ENCODE measurements around the gene ACHE. TPM values are rescaled to one million over a fixed set of nuclear protein-coding genes. Genes with fewer than 3 reads are reported as not detected.
"Not testable (repeated sequence)": the region's sequence is repeated elsewhere in the genome, so short reads cannot be mapped to it uniquely, and the experiment has no call there.

The ACHE gene
- 0.09 and 0.21 TPM in 2 replicates for total RNA-seq

- Mint-ChIP-seq H3K27me3 (ENCODE audit: low read depth) (peaks cover 52% of the 10 kb centered on the region), H3K27ac (no peak within 1 kb of the TSS), H3K4me3 (ENCODE audit: low read depth) (peak within 1 kb of the TSS; percentile 63), H3K4me1 (ENCODE audit: low read depth) (peaks cover 10% of the 10 kb centered on the region), H3K9me3 (no peaks in the 10 kb centered on the region), H3K36me3 (ENCODE audit: low read depth) (no peaks in the 10 kb centered on the region)
- intact Hi-C loops (cut with micrococcal nuclease): no loop called here
- no peak for DNase-seq (ENCODE audit: low spot score)
These were observed at the start of gene ACHE for GRCh38 chr7:100895701-100895955. TSS of gene ACHE (minus strand) at chr7:100895888. CDS start at chr7:100894232, 1,656 bp downstream.

DNA sequence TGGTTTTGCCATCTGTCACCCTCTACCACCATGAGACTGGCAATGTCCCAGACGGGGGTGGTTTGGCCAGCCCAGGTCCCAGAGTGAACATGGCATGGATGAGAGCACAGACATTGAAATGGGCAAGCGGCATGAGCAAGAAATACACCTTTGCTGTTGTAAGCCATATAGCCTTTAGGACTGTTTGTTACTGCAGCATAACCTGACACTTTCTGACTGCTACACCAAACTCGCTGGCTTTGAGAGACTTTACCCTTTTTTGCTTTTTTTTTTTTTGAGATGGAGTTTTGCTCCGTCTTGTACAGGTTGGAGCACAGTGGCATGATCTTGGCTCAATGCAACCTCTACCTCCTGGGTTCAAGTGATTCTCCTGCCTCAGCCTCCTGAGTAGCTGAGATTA is 48.5 kb upstream of the ACHE start:
- H3K27me3 Mint-ChIP-seq (ENCODE audit: low read depth): peaks cover 6% of the 10 kb centered on the region
- peaks cover 3% of the 10 kb centered on the region for H3K9me3 Mint-ChIP-seq
- no peaks in the 10 kb centered on the region for H3K4me1 Mint-ChIP-seq (ENCODE audit: low read depth)
- DNase-seq (ENCODE audit: low spot score): no peak
- no peak overlapping the region for H3K4me3 Mint-ChIP-seq (ENCODE audit: low read depth)
- H3K36me3 Mint-ChIP-seq (ENCODE audit: low read depth): no peaks in the 10 kb centered on the region
- H3K27ac Mint-ChIP-seq: no peak overlapping the region
- intact Hi-C loops (cut with micrococcal nuclease): no loop called here

- no peak overlapping the region for H3K4me3 Mint-ChIP-seq (ENCODE audit: low read depth)
- intact Hi-C loops (cut with micrococcal nuclease): no loop called here
- H3K27me3 Mint-ChIP-seq (ENCODE audit: low read depth): peaks cover 4% of the 10 kb centered on the region
- H3K36me3 Mint-ChIP-seq (ENCODE audit: low read depth): no peaks in the 10 kb centered on the region
- no peak overlapping the region for H3K27ac Mint-ChIP-seq
- peaks cover 3% of the 10 kb centered on the region for H3K9me3 Mint-ChIP-seq
- no peaks in the 10 kb centered on the region for H3K4me1 Mint-ChIP-seq (ENCODE audit: low read depth)
- no peak for DNase-seq (ENCODE audit: low spot score)
These were observed 48.0 kb upstream of the ACHE start for GRCh38 chr7:100943693-100944092.

GRCh38 chr7:100942045-100942774 is 46.5 kb upstream of the ACHE start:
- Mint-ChIP-seq H3K4me3 (ENCODE audit: low read depth) (no peak overlapping the region), H3K9me3 (peaks cover 3% of the 10 kb centered on the region), H3K4me1 (ENCODE audit: low read depth) (no peaks in the 10 kb centered on the region), H3K27ac (no peak overlapping the region), H3K27me3 (ENCODE audit: low read depth) (peaks cover 4% of the 10 kb centered on the region), H3K36me3 (ENCODE audit: low read depth) (no peaks in the 10 kb centered on the region)
- intact Hi-C loops (cut with micrococcal nuclease): no loop called here
- no peak for DNase-seq (ENCODE audit: low spot score)

DNA sequence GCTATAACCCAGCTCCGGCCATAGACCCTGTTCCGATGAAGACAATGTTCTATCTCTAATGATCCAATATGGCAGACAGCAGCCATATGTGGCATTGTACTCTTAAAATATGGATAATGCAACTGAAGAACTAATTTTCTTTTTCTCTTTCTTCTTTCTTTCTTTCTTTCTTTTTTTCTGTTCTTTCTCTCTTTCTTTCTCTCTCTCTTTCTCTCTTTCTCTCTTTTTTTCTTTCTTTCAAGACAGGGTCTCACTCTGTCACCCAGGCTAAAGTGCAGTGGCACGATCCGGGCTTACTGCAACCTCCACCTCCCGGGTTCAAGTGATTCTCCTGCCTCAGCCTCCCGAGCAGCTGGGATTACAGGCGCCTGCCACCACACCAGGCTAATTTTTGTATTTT is 40.5 kb upstream of the ACHE start:
- H3K36me3 Mint-ChIP-seq (ENCODE audit: low read depth); H3K9me3 Mint-ChIP-seq; H3K4me3 Mint-ChIP-seq (ENCODE audit: low read depth); intact Hi-C loops (cut with micrococcal nuclease); DNase-seq (ENCODE audit: low spot score); H3K27ac Mint-ChIP-seq; H3K27me3 Mint-ChIP-seq (ENCODE audit: low read depth); H3K4me1 Mint-ChIP-seq (ENCODE audit: low read depth): not testable (repeated sequence)

- H3K27ac Mint-ChIP-seq; H3K9me3 Mint-ChIP-seq; intact Hi-C loops (cut with micrococcal nuclease); DNase-seq (ENCODE audit: low spot score); H3K36me3 Mint-ChIP-seq (ENCODE audit: low read depth); H3K27me3 Mint-ChIP-seq (ENCODE audit: low read depth); H3K4me3 Mint-ChIP-seq (ENCODE audit: low read depth); H3K4me1 Mint-ChIP-seq (ENCODE audit: low read depth): not testable (repeated sequence)
These were observed 39.7 kb upstream of the ACHE start for GRCh38 chr7:100935381-100935780.

DNA sequence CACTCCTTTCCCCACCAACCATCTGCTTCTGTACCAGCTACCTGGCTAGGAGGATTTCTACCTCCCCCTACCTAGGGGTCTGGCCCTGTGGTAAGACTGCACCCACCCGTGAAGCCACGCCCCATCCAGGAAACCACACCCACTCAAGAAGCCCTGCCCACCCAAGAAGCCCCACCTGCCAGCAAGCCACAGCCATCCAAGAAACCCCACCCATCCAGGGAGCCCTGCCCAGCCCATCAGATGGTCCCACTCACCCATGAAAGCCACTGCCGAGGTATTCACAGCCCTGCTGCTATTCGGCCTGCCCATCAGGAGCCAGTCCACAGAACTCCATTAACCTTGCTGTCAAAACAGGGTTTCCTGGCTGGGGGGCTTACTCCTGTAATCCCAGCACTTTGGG is 38.0 kb upstream of the ACHE start:
- no peak for DNase-seq (ENCODE audit: low spot score)
- Mint-ChIP-seq H3K27me3 (ENCODE audit: low read depth) (peaks cover 2% of the 10 kb centered on the region), H3K27ac (no peak overlapping the region), H3K4me1 (ENCODE audit: low read depth) (no peaks in the 10 kb centered on the region), H3K36me3 (ENCODE audit: low read depth) (no peaks in the 10 kb centered on the region), H3K9me3 (no peaks in the 10 kb centered on the region), H3K4me3 (ENCODE audit: low read depth) (no peak overlapping the region)
- intact Hi-C loops (cut with micrococcal nuclease): no loop called here

GRCh38 chr7:100929808-100930174 is 34.1 kb upstream of the ACHE start:
- Mint-ChIP-seq H3K27me3 (ENCODE audit: low read depth) (peaks cover 2% of the 10 kb centered on the region), H3K9me3 (no peaks in the 10 kb centered on the region), H3K36me3 (ENCODE audit: low read depth) (no peaks in the 10 kb centered on the region), H3K4me1 (ENCODE audit: low read depth) (no peaks in the 10 kb centered on the region), H3K27ac (no peak overlapping the region), H3K4me3 (ENCODE audit: low read depth) (no peak overlapping the region)
- DNase-seq (ENCODE audit: low spot score): no peak
- intact Hi-C loops (cut with micrococcal nuclease): no loop called here

DNA sequence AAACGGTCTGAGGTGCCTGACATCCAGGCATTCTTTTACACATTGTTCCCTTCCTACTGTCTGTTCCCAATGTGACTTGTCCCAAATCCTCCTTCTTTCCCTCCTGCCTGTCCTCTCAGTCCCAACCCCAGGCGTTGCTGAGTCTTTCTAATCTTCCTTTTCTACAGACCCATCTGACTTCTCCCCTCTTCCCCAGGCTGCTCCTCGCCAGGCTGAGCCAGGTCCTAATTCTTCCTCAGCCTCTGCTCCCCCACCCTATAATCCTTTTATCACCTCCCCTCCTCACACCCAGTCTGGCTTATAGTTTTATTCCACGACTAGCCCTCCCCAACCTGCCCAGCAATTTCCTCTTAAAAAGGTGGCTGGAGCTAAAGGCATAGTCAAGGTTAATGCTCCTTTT is 27.9 kb upstream of the ACHE start:
- H3K4me1 Mint-ChIP-seq (ENCODE audit: low read depth); intact Hi-C loops (cut with micrococcal nuclease); H3K27ac Mint-ChIP-seq; H3K4me3 Mint-ChIP-seq (ENCODE audit: low read depth); H3K9me3 Mint-ChIP-seq; H3K27me3 Mint-ChIP-seq (ENCODE audit: low read depth); H3K36me3 Mint-ChIP-seq (ENCODE audit: low read depth); DNase-seq (ENCODE audit: low spot score): not testable (repeated sequence)

- Mint-ChIP-seq H3K4me3 (ENCODE audit: low read depth) (no peak overlapping the region), H3K4me1 (ENCODE audit: low read depth) (no peaks in the 10 kb centered on the region), H3K27ac (no peak overlapping the region), H3K27me3 (ENCODE audit: low read depth) (peaks cover 5% of the 10 kb centered on the region), H3K9me3 (no peaks in the 10 kb centered on the region), H3K36me3 (ENCODE audit: low read depth) (no peaks in the 10 kb centered on the region)
- no peak for DNase-seq (ENCODE audit: low spot score)
- intact Hi-C loops (cut with micrococcal nuclease): no loop called here
These were observed 25.4 kb upstream of the ACHE start for GRCh38 chr7:100921039-100921438.

- H3K36me3 Mint-ChIP-seq (ENCODE audit: low read depth); DNase-seq (ENCODE audit: low spot score); H3K4me3 Mint-ChIP-seq (ENCODE audit: low read depth); H3K27me3 Mint-ChIP-seq (ENCODE audit: low read depth); H3K27ac Mint-ChIP-seq; H3K4me1 Mint-ChIP-seq (ENCODE audit: low read depth); H3K9me3 Mint-ChIP-seq; intact Hi-C loops (cut with micrococcal nuclease): not testable (repeated sequence)
These were observed 24.2 kb upstream of the ACHE start for GRCh38 chr7:100919779-100920437.

DNA sequence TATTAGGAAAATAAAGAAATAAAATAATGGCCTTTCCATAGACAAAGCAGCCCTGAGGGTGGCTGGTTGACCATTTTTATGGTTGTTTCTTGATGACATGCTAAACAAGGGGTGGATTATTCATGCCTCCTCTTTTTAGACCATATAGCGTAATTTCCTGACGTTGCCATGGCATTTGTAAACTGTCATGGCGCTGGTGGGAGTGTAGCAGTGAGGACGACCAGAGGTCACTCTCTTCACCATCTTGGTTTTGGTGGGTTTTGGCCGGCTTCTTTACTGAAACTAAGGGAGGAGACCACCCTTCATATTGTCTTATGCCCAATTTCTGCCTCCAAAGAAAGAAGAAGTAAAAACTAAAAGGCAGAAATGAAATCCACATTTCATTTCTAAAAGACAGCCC is 23.6 kb upstream of the ACHE start:
- H3K27ac Mint-ChIP-seq; H3K36me3 Mint-ChIP-seq (ENCODE audit: low read depth); H3K4me3 Mint-ChIP-seq (ENCODE audit: low read depth); intact Hi-C loops (cut with micrococcal nuclease); H3K4me1 Mint-ChIP-seq (ENCODE audit: low read depth); DNase-seq (ENCODE audit: low spot score); H3K27me3 Mint-ChIP-seq (ENCODE audit: low read depth); H3K9me3 Mint-ChIP-seq: not testable (repeated sequence)

DNA sequence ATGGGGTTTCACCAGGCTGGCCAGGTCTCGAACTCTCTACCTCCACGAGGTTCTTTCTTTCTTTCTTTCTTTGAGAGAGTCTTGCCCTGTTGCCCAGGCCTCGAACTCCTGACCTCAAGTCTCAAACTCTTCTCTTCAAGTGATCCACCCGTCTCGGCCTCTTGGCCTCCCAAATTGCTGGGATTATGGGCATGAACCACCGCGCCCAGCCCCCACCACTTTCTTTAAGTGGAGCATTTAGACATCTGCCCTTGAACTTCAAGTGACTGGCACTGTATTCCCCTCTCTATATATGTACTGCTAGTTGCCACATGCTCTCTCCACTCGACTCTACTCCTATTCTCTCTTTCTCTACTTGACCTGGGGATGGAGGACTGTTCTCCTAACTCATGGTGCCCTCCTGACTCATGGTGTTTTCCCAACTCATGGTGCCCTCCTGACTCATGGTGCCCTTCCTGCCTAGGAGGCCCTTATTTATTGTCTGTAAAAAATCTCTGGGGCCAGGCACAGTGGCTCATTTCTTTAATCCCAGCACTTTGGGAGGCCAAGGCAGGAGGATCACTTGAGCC is 19.3 kb upstream of the ACHE start:
- H3K27ac Mint-ChIP-seq: no peak overlapping the region
- intact Hi-C loops (cut with micrococcal nuclease): no loop called here
- no peaks in the 10 kb centered on the region for H3K27me3 Mint-ChIP-seq (ENCODE audit: low read depth)
- no peaks in the 10 kb centered on the region for H3K4me1 Mint-ChIP-seq (ENCODE audit: low read depth)
- H3K36me3 Mint-ChIP-seq (ENCODE audit: low read depth): no peaks in the 10 kb centered on the region
- no peak overlapping the region for H3K4me3 Mint-ChIP-seq (ENCODE audit: low read depth)
- no peak for DNase-seq (ENCODE audit: low spot score)
- no peaks in the 10 kb centered on the region for H3K9me3 Mint-ChIP-seq
